Colonic mucosa (tissue), 4 donors: ENCODE data around the gene ADAM10. TPM values are rescaled to one million over a fixed set of nuclear protein-coding genes. Genes with fewer than 3 reads are reported as not detected.

ENCODE experiments used
- DNase-seq: peaks from one replicate; pipeline ENCODE4 v3.0.0-alpha.2; 2020
- H3K27ac ChIP-seq: fragments of 200-600 bp; one replicate; pipeline ENCODE4 v1.8.0; 2021
- H3K27me3 ChIP-seq: fragments of 200-600 bp; one replicate; pipeline ENCODE4 v1.8.0; 2021
- H3K36me3 ChIP-seq: fragments of 200-600 bp; one replicate; pipeline ENCODE4 v1.8.0; 2021
- H3K4me1 ChIP-seq: fragments of 200-600 bp; one replicate; pipeline ENCODE4 v1.8.0; 2021; ENCODE audit warnings: mild to moderate bottlenecking
- H3K4me3 ChIP-seq: fragments of 200-600 bp; one replicate; pipeline ENCODE4 v1.8.0; 2021
- H3K9ac ChIP-seq, 2 donors: one replicate each; pipeline ENCODE4 v1.7.0; 2013; ENCODE audit warnings: control low read depth in 2 of 2, low read depth in 2 of 2, low read length in 2 of 2
- H3K9me3 ChIP-seq: fragments of 200-600 bp; one replicate; pipeline ENCODE4 v1.8.0; 2021
- intact Hi-C: fragments of 100-400 bp; cut with DNase I; formaldehyde crosslinking; loops from one replicate; pipeline ENCODE4 v1.14.1; 2022
- total RNA-seq, 2 donors: library from RNA; stranded (reverse); fragmentation: NEBNext Ultra II Directional in 1 of 2; extraction: Animal tissue kit (Norgen Biotek cat#: 25700) in 1 of 2; gene quantifications; one replicate each; pipeline ENCODE4 v1.2.1, GENCODE V29; 2021
- TF ChIP-seq, protein P1 (sequence below): fragments of 200-600 bp; IDR thresholded peaks from one replicate; pipeline ENCODE4 v1.8.0; 2022; ENCODE audit warnings: antibody characterized with exemption, mild to moderate bottlenecking
- donor health status: healthy.
- donor health status: DM: no; HTN: no; CAD: no.
- donor health status: DM: no; HTN: no; CAD: no.

Gene ADAM10
- total RNA-seq, 2 donors from 2014 or later: 115 to 176 TPM

DNA sequence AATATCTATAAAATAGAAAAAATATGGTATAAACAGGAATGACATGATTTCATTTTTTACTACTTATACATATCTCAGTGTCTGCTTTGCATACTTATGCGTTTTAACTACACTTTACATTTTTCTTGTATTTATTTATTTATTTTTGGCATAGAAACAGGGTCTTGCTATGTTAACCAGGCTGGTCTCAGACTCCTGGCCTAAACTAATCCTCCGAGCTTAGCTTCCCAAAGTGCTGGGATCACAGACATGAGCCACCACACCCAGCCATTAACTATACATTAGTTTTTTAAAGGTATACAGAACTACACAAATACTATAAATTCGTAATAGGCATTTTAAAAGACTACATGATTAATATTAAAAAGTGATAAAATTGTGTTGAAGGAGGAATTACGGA lies 9.1 kb downstream of the ADAM10 start:
- Histone ChIP-seq H3K27me3 (no peaks in the 10 kb centered on the region), H3K27ac (no peak overlapping the region), H3K9ac (no peak overlapping the region), H3K36me3 (no peaks in the 10 kb centered on the region), H3K4me3 (no peak overlapping the region), H3K9me3 (no peaks in the 10 kb centered on the region), H3K4me1 (no peaks in the 10 kb centered on the region)
- TF ChIP-seq, protein P1, sequence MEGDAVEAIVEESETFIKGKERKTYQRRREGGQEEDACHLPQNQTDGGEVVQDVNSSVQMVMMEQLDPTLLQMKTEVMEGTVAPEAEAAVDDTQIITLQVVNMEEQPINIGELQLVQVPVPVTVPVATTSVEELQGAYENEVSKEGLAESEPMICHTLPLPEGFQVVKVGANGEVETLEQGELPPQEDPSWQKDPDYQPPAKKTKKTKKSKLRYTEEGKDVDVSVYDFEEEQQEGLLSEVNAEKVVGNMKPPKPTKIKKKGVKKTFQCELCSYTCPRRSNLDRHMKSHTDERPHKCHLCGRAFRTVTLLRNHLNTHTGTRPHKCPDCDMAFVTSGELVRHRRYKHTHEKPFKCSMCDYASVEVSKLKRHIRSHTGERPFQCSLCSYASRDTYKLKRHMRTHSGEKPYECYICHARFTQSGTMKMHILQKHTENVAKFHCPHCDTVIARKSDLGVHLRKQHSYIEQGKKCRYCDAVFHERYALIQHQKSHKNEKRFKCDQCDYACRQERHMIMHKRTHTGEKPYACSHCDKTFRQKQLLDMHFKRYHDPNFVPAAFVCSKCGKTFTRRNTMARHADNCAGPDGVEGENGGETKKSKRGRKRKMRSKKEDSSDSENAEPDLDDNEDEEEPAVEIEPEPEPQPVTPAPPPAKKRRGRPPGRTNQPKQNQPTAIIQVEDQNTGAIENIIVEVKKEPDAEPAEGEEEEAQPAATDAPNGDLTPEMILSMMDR: no peak
- intact Hi-C loops: no loop called here
- DNase-seq: no peak

DNA sequence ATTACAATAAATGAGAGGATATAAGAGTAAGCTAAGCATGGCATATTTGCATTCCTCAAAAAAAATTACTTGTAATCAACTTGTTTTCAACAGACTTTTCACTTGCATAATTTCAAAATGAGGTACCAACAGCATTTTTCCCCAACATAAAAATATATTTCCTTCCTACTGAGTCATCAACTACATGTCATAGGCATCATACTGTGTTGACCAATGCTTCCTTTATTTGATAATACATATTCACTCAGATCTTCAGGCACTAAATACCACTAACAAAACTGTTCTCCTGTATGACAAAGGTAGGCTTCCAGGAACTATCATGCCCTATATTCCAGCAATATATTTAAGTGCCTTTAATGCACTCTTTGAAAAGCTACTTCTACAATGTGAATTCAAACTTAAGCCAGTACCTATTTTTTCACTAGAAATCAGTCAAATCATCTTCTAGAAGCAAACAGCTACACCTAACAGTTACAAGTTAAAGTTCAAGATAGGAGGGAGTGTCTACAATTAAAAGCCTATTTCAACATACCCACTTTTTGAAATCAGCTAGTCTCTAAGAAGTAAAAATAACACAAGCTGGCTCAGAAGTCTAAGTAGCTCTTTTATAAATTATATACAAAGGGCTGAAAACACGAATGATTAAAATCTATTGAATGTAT lies 11.3 kb downstream of the ADAM10 start:
- Histone ChIP-seq H3K27me3 (no peaks in the 10 kb centered on the region), H3K4me3 (no peak overlapping the region), H3K4me1 (no peaks in the 10 kb centered on the region), H3K9ac (no peak overlapping the region), H3K27ac (no peak overlapping the region), H3K9me3 (no peaks in the 10 kb centered on the region), H3K36me3 (no peaks in the 10 kb centered on the region)
- TF ChIP-seq, protein P1: no peak
- intact Hi-C loops: no loop called here
- DNase-seq: no peak

DNA sequence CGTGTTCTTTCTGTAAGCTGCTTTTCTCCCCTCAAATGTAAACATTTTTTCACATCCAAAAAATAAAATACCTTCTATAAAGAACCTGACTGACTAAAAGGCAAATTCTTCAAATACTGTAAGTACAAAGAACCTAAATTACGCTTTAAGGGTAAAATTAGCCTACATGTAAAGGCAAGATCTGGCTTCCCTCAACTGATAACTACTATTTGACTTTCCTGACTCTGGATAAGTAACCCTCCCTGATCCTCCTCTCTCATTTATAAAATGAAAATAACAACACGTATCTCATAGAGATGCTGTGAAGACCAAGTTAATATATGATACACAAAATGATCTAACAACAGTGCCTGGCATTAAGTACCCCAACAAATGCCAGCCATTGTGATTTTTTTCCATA lies 12.2 kb downstream of the ADAM10 start:
- Histone ChIP-seq H3K36me3 (no peaks in the 10 kb centered on the region), H3K27ac (no peak overlapping the region), H3K4me1 (no peaks in the 10 kb centered on the region), H3K4me3 (no peak overlapping the region), H3K9ac (no peak overlapping the region), H3K27me3 (no peaks in the 10 kb centered on the region), H3K9me3 (no peaks in the 10 kb centered on the region)
- intact Hi-C loops: no loop called here
- TF ChIP-seq, protein P1: no peak
- no peak for DNase-seq

DNA sequence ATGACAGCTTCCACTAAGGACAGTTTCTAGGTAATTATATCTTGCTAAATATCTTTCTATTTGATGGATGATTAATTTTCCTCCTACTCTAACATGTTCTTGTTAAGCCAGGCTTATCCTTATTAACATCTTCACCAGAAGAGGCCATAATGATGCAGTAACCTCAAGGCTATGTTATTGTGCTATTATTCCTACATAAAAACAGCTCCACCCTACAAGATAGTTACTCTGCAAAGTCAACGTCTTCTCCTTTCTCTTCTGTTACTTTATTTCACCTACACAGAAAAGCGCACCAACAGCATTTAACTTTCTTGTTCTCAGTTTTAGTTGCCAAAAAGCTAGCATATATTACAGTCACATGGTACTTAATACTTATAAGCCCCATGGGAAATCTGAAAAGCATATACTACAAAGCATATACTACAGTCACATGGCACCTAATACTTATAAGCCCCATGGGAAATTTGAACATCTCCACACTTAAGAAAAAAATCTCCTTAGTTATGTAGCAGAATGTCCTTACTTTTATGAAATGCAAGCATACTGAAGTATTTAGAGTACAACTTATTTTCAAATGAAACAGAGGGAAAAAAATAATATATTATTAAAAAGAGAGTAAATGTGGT lies 13.4 kb downstream of the ADAM10 start:
- H3K4me1 ChIP-seq: no peaks in the 10 kb centered on the region
- H3K9ac ChIP-seq: no peak overlapping the region
- no peak overlapping the region for H3K4me3 ChIP-seq
- DNase-seq: no peak
- intact Hi-C loops: no loop called here
- H3K27ac ChIP-seq: no peak overlapping the region
- no peaks in the 10 kb centered on the region for H3K36me3 ChIP-seq
- H3K27me3 ChIP-seq: no peaks in the 10 kb centered on the region
- TF ChIP-seq, protein P1: no peak
- H3K9me3 ChIP-seq: no peaks in the 10 kb centered on the region

DNA sequence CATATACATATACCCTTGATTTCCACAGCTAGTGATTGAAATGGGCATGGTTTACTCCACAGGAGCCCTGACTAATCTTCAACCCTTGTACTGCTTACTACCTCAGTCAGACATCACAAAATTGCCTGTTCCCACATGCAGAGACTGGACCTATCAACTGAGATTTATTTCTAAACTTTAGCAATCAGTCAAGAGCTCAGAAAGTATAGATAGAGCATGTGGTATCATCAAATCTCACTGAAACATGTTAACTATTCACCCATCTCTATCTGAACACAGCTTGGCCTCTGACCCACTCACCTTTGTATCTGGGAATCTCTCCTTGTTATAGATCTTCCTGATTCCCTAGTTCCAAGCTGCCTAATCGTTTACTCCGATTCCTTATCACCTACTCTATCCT lies 14.6 kb downstream of the ADAM10 start:
- H3K4me3 ChIP-seq: no peak overlapping the region
- no peaks in the 10 kb centered on the region for H3K4me1 ChIP-seq
- no peak overlapping the region for H3K27ac ChIP-seq
- TF ChIP-seq, protein P1: no peak
- H3K9ac ChIP-seq: no peak overlapping the region
- H3K9me3 ChIP-seq: no peaks in the 10 kb centered on the region
- H3K36me3 ChIP-seq: no peaks in the 10 kb centered on the region
- DNase-seq: no peak
- no peaks in the 10 kb centered on the region for H3K27me3 ChIP-seq
- intact Hi-C loops: no loop called here
